HEK293T (cell line): ENCODE measurements around the gene ATP1A4.

ENCODE experiments used
- ELF4 ChIP-seq: fragments of 450-650 bp; IDR thresholded peaks from 2 replicates; pipeline ENCODE4 v1.6.1; 2017; ENCODE audit warnings: antibody characterized with exemption
- FOXM1 ChIP-seq: fragments of 450-650 bp; IDR thresholded peaks from 2 replicates; pipeline ENCODE4 v1.6.1; 2017; ENCODE audit warnings: mild to moderate bottlenecking, borderline replicate concordance
- LEF1 ChIP-seq: fragments of 450-650 bp; IDR thresholded peaks from 2 replicates; pipeline ENCODE4 v1.6.1; 2017; ENCODE audit warnings: mild to moderate bottlenecking, borderline replicate concordance

- no peak for TF ChIP-seq FOXM1
- no peak for TF ChIP-seq ELF4
- no peak for TF ChIP-seq LEF1
These were observed 54.6 kb downstream of the ATP1A4 start for GRCh38 chr1:160206036-160206389.
